HL-60/S4 treated with phorbol 12-myristate 13-acetate at 8.2 ng/mL for 4 days and 3 days (cell line): ENCODE data around the gene TMEM248.
"Not testable (repeated sequence)": the region's sequence is repeated elsewhere in the genome, so short reads cannot be mapped to it uniquely, and the experiment has no call there.

Experiments
- in situ Hi-C: fragments of 300-500 bp; cut with MboI; formaldehyde crosslinking; loops from 2 replicates; pipeline ENCODE4 v1.15.0; 2022; ENCODE audit warnings: low sequenced_read_pairs

The TMEM248 gene

DNA sequence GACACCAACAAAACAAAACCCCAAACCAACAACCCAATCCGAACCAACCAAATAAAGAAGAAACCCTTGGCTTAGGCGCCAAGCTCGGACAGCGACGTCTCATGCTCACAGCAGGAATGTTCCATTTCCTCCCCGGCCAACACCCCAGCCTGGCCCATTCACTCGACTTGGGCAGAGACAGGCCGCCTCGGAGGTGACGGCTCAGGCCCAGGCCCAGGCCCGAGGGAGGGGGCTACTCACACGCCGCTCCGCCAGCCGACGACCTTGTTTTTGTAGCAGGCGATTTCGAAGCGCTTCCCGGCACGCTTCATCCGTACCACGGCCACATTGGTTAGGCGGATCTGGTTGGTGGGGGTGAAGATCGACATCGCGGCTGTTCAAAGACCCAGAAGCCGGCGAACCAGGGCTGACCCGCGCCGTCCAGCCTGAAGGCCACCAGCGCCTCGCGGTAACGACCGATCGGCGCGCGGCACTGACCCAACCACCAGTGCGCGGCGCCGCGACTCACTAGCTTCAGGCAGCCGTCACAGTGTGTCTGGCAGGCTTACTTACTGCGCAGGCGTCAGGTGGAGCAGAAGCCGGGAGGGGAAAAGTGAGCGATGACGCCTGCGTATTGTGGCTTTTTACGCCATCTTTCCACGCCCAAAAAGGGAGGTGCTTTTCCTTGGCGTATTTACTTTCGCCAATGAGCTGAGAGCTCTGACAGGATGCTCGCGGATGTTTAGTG is 74.2 kb downstream of the TMEM248 start, which contains the start of gene SBDS:
Gene SBDS, minus strand, starts transcription at position 537 of the 727 bp plus-strand sequence. Its CDS starts 169 bp downstream, at position 368.
- in situ Hi-C loops: not testable (repeated sequence)

- in situ Hi-C loops: not testable (repeated sequence)
Observed at GRCh38 chr7:66996444-66997191, 75.6 kb downstream of the TMEM248 start, which contains the start of gene TYW1. Gene TYW1 (plus strand): TSS chr7:66996833. CDS start chr7:66996979, 146 bp downstream.

DNA sequence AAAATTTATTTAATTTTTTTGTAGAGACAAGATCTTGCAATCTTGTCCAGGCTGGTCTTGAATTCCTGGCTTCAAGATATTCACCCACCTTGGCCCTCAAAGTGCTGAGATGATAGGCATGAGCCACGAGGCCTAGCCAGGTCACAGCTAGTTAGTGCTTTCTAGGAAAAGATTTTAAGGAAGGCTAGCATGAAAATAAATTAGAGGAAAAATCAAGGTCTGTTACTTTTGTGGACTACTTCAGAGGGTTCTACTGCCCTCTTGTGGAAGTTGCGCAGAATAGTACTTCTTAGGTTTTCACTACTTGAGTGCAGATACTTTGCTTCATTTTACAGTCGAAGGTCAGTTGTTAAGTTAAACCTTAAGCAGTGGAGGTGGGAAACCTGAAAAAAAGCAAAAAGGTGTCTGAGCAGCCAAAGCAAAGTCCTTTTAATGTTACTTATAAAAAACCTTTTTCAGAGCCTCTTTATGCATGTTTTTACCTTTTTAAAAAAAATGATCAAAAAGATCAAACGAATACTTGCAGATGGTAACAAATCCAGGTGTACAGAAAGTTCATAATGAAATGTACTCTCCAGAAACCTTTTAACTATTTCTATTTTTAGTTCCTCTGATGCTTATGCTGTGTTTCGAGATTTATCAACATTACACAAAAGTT is 79.7 kb downstream of the TMEM248 start:
- in situ Hi-C loops: not testable (repeated sequence)

DNA sequence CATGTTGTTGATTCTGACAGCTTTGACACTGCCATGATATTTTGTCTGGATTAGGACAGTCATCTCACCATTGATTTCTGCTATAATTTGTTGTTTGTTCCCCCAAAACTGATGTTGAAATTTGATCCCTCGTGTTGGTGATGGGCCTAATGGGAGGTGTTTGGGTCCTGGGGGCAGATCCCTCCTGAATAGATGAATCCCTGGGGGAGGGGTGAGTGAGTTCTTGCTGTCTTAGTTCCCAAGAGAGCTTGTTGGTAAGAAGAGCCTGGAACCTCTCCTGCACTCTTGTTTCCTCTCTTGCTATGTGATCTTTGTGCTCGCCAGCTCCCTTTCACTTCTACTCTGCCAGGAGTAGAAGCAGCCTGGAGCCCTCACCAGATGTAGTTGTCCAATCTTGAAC is 83.1 kb downstream of the TMEM248 start:
- in situ Hi-C loops: not testable (repeated sequence)

DNA sequence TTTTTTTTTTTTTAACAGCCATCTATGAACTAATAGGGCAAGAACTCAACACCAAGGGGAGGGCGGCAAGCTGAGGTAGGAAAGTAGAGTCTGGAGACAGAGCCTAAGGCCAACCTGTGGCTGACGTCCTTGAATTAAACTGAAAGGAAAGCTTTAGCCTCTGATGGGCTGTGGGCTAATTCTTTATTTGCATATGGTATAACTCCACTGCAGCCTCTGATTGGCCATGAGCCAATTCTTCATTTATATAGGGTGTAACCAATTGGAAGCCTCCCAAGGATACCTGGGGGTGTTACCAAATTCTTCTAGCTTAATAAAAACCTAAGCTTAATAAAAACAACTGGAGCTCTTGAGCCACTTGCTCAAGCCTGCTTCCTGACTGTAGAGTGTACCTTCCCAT is 85.9 kb downstream of the TMEM248 start:
- in situ Hi-C loops: no loop called here
